GM23338 (cell line): ENCODE results near the gene ZC3H14. TPM values are rescaled to one million over a fixed set of nuclear protein-coding genes. Genes with fewer than 3 reads are reported as not detected.
A peak's percentile ranks its signal among the peaks of the same experiment; 100 is the strongest.

Source experiments
- ATAC-seq: fragments of 200-7000 bp; cut with Tn5 transposase; 3 replicates; pipeline ENCODE4 v1.9.1; 2020
- DNase-seq: peaks from one replicate; pipeline ENCODE4 v3.0.0-alpha.2; 2015; ENCODE audit warnings: low spot score
- H2AFZ ChIP-seq: fragments of 200-600 bp; sonication (generic); 2 replicates; pipeline ENCODE4 v1.8.0; 2016; ENCODE audit warnings: antibody characterized with exemption, mild to moderate bottlenecking, moderate library complexity
- H3F3A ChIP-seq: fragments of 200-600 bp; sonication (generic); replicated peaks from 2 replicates; pipeline ENCODE4 v1.8.0; 2017; ENCODE audit warnings: antibody characterized with exemption, mixed run types, low read depth
- H3K27ac ChIP-seq: fragments of 200-600 bp; sonication (generic); 2 replicates; pipeline ENCODE4 v1.6.1; 2016; ENCODE audit warnings: low read depth
- H3K27me3 ChIP-seq: fragments of 200-600 bp; sonication (generic); 2 replicates; pipeline ENCODE4 v1.8.0; 2016; ENCODE audit warnings: mild to moderate bottlenecking, mixed run types, moderate library complexity; ENCODE audit not compliant: insufficient read depth
- H3K36me3 ChIP-seq: fragments of 200-600 bp; sonication (generic); 2 replicates; pipeline ENCODE4 v1.8.0; 2016; ENCODE audit warnings: mild to moderate bottlenecking; ENCODE audit not compliant: insufficient read depth
- H3K4me1 ChIP-seq: fragments of 200-600 bp; sonication (generic); 2 replicates; pipeline ENCODE4 v1.8.0; 2016; ENCODE audit warnings: mild to moderate bottlenecking, moderate library complexity; ENCODE audit not compliant: insufficient read depth
- H3K4me2 ChIP-seq: fragments of 200-600 bp; sonication (generic); 2 replicates; pipeline ENCODE4 v1.7.1; 2017; ENCODE audit warnings: mixed run types
- H3K4me3 ChIP-seq: fragments of 200-600 bp; sonication (generic); 2 replicates; pipeline ENCODE4 v1.6.1; 2016; ENCODE audit warnings: mixed run types
- H3K79me2 ChIP-seq: fragments of 200-600 bp; sonication (generic); replicated peaks from 2 replicates; pipeline ENCODE4 v1.8.0; 2017; ENCODE audit warnings: mild to moderate bottlenecking; ENCODE audit not compliant: insufficient read depth
- H3K9me2 ChIP-seq: fragments of 200-600 bp; sonication (generic); 2 replicates; pipeline ENCODE4 v1.8.0; 2017; ENCODE audit not compliant: insufficient read depth
- H4K20me1 ChIP-seq: fragments of 200-600 bp; sonication (generic); replicated peaks from 2 replicates; pipeline ENCODE4 v1.8.0; 2017; ENCODE audit warnings: mild to moderate bottlenecking; ENCODE audit not compliant: insufficient read depth
- H3K27ac Mint-ChIP-seq: 2 replicates; pipeline ENCODE4 v1.8.0; 2020; ENCODE audit warnings: inconsistent platforms, mild to moderate bottlenecking, moderate library complexity, mixed read lengths
- H3K27me3 Mint-ChIP-seq: 3 replicates; pipeline ENCODE4 v1.8.0; 2022; ENCODE audit warnings: low read depth, mild to moderate bottlenecking, moderate library complexity, mixed read lengths, inconsistent platforms; ENCODE audit not compliant: insufficient read depth, poor library complexity
- H3K36me3 Mint-ChIP-seq: 3 replicates; pipeline ENCODE4 v1.8.0; 2021; ENCODE audit warnings: low read depth, mild to moderate bottlenecking, inconsistent platforms, moderate library complexity, mixed read lengths
- H3K4me1 Mint-ChIP-seq: 3 replicates; pipeline ENCODE4 v1.8.0; 2020; ENCODE audit warnings: mild to moderate bottlenecking, inconsistent platforms, mixed read lengths
- H3K4me3 Mint-ChIP-seq: 3 replicates; pipeline ENCODE4 v1.8.0; 2021; ENCODE audit warnings: moderate library complexity, mild to moderate bottlenecking, inconsistent platforms, mixed read lengths
- H3K9me3 Mint-ChIP-seq: 3 replicates; pipeline ENCODE4 v1.8.0; 2020; ENCODE audit warnings: moderate library complexity, mild to moderate bottlenecking, inconsistent platforms, mixed read lengths
- EZH2phosphoT487 ChIP-seq: fragments of 200-600 bp; sonication (generic); IDR thresholded peaks from one replicate; pipeline ENCODE4 v1.8.1; 2018; ENCODE audit warnings: antibody characterized with exemption; ENCODE audit not compliant: unreplicated experiment
- JUNB ChIP-seq: IDR thresholded peaks from one replicate; pipeline ENCODE4 v1.6.1; 2016; ENCODE audit warnings: antibody characterized with exemption; ENCODE audit not compliant: unreplicated experiment
- POLR2AphosphoS5 ChIP-seq: IDR thresholded peaks from 2 replicates; pipeline ENCODE4 v1.6.1; 2016; ENCODE audit warnings: antibody characterized with exemption, low read depth
- ZNF114 ChIP-seq: fragments of 250-450 bp; sonication (Bioruptor Pico); IDR thresholded peaks from 2 replicates; pipeline ENCODE4 v1.5.0; 2020; ENCODE audit warnings: mild to moderate bottlenecking, moderate library complexity
- ZNF331 ChIP-seq: fragments of 250-450 bp; sonication (Bioruptor Pico); IDR thresholded peaks from 2 replicates; pipeline ENCODE4 v1.5.0; 2020; ENCODE audit warnings: low read depth, mild to moderate bottlenecking, moderate library complexity
- ZNF462 ChIP-seq: fragments of 250-450 bp; sonication (Bioruptor Pico); IDR thresholded peaks from 2 replicates; pipeline ENCODE4 v1.5.0; 2020; ENCODE audit warnings: mild to moderate bottlenecking, moderate library complexity
- polyA plus RNA-seq: library from polyadenylated mRNA; unstranded; fragments of >200 nt; fragmentation: Nextera tagmentation; extraction: Ambion mirVana; gene quantifications from 2 replicates; pipeline ENCODE4 v1.2.1, GENCODE V29; 2016
- total RNA-seq: library from RNA; depleted of rRNA; stranded (reverse); fragments of >200 nt; shearing (Covaris generic); gene quantifications from 2 replicates; pipeline ENCODE4 v1.2.3, GENCODE V29; 2014

ZC3H14 gene
- total and polyA plus RNA-seq, 2 experiments from 2014 or later = 63.2 to 87.9 TPM

- peaks cover 47% of the 10 kb centered on the region for H3K36me3 ChIP-seq
- peak; percentile 9 for DNase-seq
Observed at GRCh38 chr14:88604212-88604611, 41.4 kb downstream of the ZC3H14 start.

More at GRCh38 chr14:88604212-88604611, 41.4 kb downstream of the ZC3H14 start:
- H3K4me3 ChIP-seq = no peak overlapping the region
- H3K27me3 Mint-ChIP-seq = peaks cover 3% of the 10 kb centered on the region
- H3K4me1 Mint-ChIP-seq = peaks cover 16% of the 10 kb centered on the region
- peaks cover 87% of the 10 kb centered on the region for H3K36me3 Mint-ChIP-seq
- H3F3A ChIP-seq = no peaks in the 10 kb centered on the region
- H3K4me2 ChIP-seq = no peak overlapping the region
- H3K27ac ChIP-seq = no peak overlapping the region
- H3K4me3 Mint-ChIP-seq = no peak overlapping the region
- H3K79me2 ChIP-seq = peaks cover 8% of the 10 kb centered on the region; the same call in 1 of the 2 replicates
- no peaks in the 10 kb centered on the region for H3K27me3 ChIP-seq
- H3K27ac Mint-ChIP-seq = no peak overlapping the region
- H3K4me1 ChIP-seq = no peaks in the 10 kb centered on the region
- no peak overlapping the region for H2AFZ ChIP-seq
- H3K9me3 Mint-ChIP-seq = peaks cover 10% of the 10 kb centered on the region; the same call in 2 of the 3 replicates
- H4K20me1 ChIP-seq = peaks cover 10% of the 10 kb centered on the region
- no peaks in the 10 kb centered on the region for H3K9me2 ChIP-seq
- peak; percentile 53 for ATAC-seq
- TF ChIP-seq ZNF462 (no peak), ZNF114 (CRISPR knock-in tag) (no peak), EZH2phosphoT487 (no peak), ZNF331 (no peak), POLR2AphosphoS5 (no peak), JUNB (no peak)
